ENCODE data around the gene UBE2F. TPM values are rescaled to one million over a fixed set of nuclear protein-coding genes. Genes with fewer than 3 reads are reported as not detected.

The UBE2F gene
- total and polyA plus RNA-seq, 9 of the 15 experiments (the other 6 are each of a cell fraction or from before 2014, with no cell fraction given) = 18.1 to 88.1 (median 53.0) TPM

DNA sequence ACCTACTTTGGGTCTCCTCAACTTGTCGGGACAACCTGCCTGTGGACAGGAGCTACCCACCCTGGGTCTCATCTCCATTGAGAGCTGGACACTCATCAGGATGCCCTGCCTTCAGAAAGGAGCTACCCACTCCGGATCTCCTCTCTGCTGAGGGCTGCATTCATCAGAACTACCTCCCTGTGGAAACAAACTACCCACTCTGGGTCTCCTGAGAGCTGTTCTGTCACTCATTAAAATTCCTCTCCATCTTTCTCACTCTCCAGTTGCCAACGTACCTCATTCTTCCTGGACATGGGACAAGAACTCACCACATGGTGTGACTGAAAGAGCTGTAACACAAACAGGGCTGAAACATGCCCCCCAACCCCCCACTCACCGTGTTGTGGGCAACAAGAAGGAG is 22.5 kb upstream of the UBE2F start (continued):
- TF ChIP-seq AFF4 (CRISPR knock-in tag; IDR thresholded peaks at IDR 0.05) (no peak), PATZ1 (CRISPR knock-in tag; IDR thresholded peaks at IDR 0.05; ENCODE audit: borderline replicate concordance) (no peak), PHTF2 (CRISPR knock-in tag; IDR thresholded peaks at IDR 0.05) (no peak), HMG20B (CRISPR knock-in tag; IDR thresholded peaks at IDR 0.05) (no peak), ATF1 (CRISPR knock-in tag; IDR thresholded peaks at IDR 0.05) (no peak), ATF1 (tag; IDR thresholded peaks at IDR 0.05) (no peak), ZNF76 (CRISPR knock-in tag; IDR thresholded peaks at IDR 0.05; ENCODE audit: borderline replicate concordance) (no peak), RBFOX2 (IDR thresholded peaks at IDR 0.05; ENCODE audit: low read depth, low read length) (no peak), ATF4 (CRISPR knock-in tag; IDR thresholded peaks at IDR 0.05) (no peak), SETDB1 (IDR thresholded peaks at IDR 0.05; ENCODE audit: low read length) (no peak), ZNF184 (CRISPR knock-in tag; IDR thresholded peaks at IDR 0.05) (peak; percentile 80; the same call in 1 of the 2 replicates), EZH2 (IDR thresholded peaks at IDR 0.05; ENCODE audit: borderline replicate concordance, low read depth, low read length) (no peak), ZFP36 (IDR thresholded peaks at IDR 0.05; ENCODE audit: low read depth, low read length, partially characterized antibody) (peak; percentile 12), NRF1 (conservative IDR thresholded peaks at IDR 0.05 in 1 of 2, IDR thresholded peaks at IDR 0.05 in 1 of 2) (no peak), CBX3 (IDR thresholded peaks at IDR 0.05; ENCODE audit: borderline replicate concordance in 1 of 2, low read length in 2 of 2) (peak in 1 of 2 experiments; percentile 77; a peak in 1 of 3 replicates), E2F1 (CRISPR knock-in tag; IDR thresholded peaks at IDR 0.05) (no peak), CBX5 (IDR thresholded peaks at IDR 0.05; ENCODE audit: borderline replicate concordance, low read depth) (peak; percentile 64; the same call in 1 of the 2 replicates)
- TF ChIP-seq, protein P1, sequence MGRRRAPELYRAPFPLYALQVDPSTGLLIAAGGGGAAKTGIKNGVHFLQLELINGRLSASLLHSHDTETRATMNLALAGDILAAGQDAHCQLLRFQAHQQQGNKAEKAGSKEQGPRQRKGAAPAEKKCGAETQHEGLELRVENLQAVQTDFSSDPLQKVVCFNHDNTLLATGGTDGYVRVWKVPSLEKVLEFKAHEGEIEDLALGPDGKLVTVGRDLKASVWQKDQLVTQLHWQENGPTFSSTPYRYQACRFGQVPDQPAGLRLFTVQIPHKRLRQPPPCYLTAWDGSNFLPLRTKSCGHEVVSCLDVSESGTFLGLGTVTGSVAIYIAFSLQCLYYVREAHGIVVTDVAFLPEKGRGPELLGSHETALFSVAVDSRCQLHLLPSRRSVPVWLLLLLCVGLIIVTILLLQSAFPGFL (CRISPR knock-in tag; IDR thresholded peaks at IDR 0.05) = no peak

Data from K562 (cell line).